K562 (cell line): ENCODE data around the gene FOXK2. TPM values are rescaled to one million over a fixed set of nuclear protein-coding genes. Genes with fewer than 3 reads are reported as not detected.
A peak's percentile ranks its signal among the peaks of the same experiment; 100 is the strongest.

Experiments used
- BRCA1 ChIP-seq, 2 experiments: fragments of 450-650 bp in 1 of 2; sonication (generic) in 1 of 2; formaldehyde crosslinking in 1 of 2; IDR thresholded peaks; 2 replicates each; pipeline versions ENCODE4 v1.5.0 to v1.6.1; 2017 to 2020; ENCODE audit warnings: mild to moderate bottlenecking in 1 of 2, missing genetic modification reagents in 1 of 2
- CCNT2 ChIP-seq: IDR thresholded peaks from 2 replicates; pipeline ENCODE4 v1.6.1; 2011; ENCODE audit warnings: borderline replicate concordance, low read depth, mild to moderate bottlenecking, moderate library complexity, mixed read lengths, low read length; ENCODE audit not compliant: insufficient read length; ENCODE audit errors: extremely low read depth
- GATAD2A ChIP-seq: fragments of 450-650 bp; IDR thresholded peaks from 2 replicates; pipeline ENCODE4 v1.6.1; 2017
- IFI16 ChIP-seq: fragments of 250-450 bp; sonication (Bioruptor Pico); IDR thresholded peaks from 2 replicates; pipeline ENCODE4 v2.1.2; 2022; ENCODE audit warnings: mild to moderate bottlenecking, inconsistent platforms
- NBN ChIP-seq: fragments of 450-650 bp; IDR thresholded peaks from 2 replicates; pipeline ENCODE4 v1.6.1; 2016; ENCODE audit warnings: low read depth, mild to moderate bottlenecking
- NR2C1 ChIP-seq, 2 experiments: fragments of 450-650 bp; IDR thresholded peaks; 2 replicates each; pipeline ENCODE4 v1.6.1; 2017; ENCODE audit warnings: mild to moderate bottlenecking in 2 of 2, antibody characterized with exemption in 1 of 2, inconsistent platforms in 1 of 2, missing compliant biosample characterization in 1 of 2, missing genetic modification characterization in 1 of 2
- TFAM ChIP-seq: fragments of 250-450 bp; sonication (Bioruptor Pico); conservative IDR thresholded peaks from 2 replicates; pipeline ENCODE4 v1.5.0; 2021; ENCODE audit warnings: mild to moderate bottlenecking, moderate library complexity
- polyA plus RNA-seq, 8 experiments: library from polyadenylated mRNA; depleted of rRNA in 4 of 8; stranded (reverse) in 5 of 8; unstranded in 3 of 8; fragments of >200 nt; fragmentation: Nextera tagmentation in 2 of 8; fragmentation: Illumina TruSeq in 1 of 8; extraction: Ambion mirVana in 2 of 8; extraction: Trizol in 1 of 8; gene quantifications; 2 replicates each; pipeline versions ENCODE4 v1.2.1 to v1.2.3, GENCODE V29; 2011 to 2014; ENCODE audit warnings: inconsistent platforms in 1 of 8, missing spikeins in 1 of 8
- total RNA-seq, 7 experiments: library from RNA; depleted of rRNA in 6 of 7; stranded (reverse); fragments of >200 nt in 6 of 7; fragmentation: Illumina TruSeq in 2 of 7; extraction: Trizol in 2 of 7; gene quantifications; 2 replicates each; pipeline versions ENCODE4 v1.2.1 to v1.2.3, GENCODE V29; 2011 to 2021; ENCODE audit warnings: low replicate concordance in 1 of 7
- TF ChIP-seq, protein P1 (sequence below), 2 experiments: fragments of 450-650 bp in 1 of 2; sonication (generic) in 1 of 2; formaldehyde crosslinking in 1 of 2; IDR thresholded peaks in 1 of 2; conservative IDR thresholded peaks in 1 of 2; 2 replicates each; pipeline versions ENCODE4 v1.6.1 to v1.8.1; 2016 to 2023; ENCODE audit warnings: mild to moderate bottlenecking in 2 of 2, moderate library complexity in 2 of 2, inconsistent platforms in 1 of 2, missing genetic modification reagents in 1 of 2
- TF ChIP-seq, protein P2 (sequence below): fragments of 250-450 bp; sonication (Bioruptor Pico); IDR thresholded peaks from 2 replicates; pipeline ENCODE4 v1.9.0; 2021; ENCODE audit warnings: mild to moderate bottlenecking, inconsistent platforms
- TF ChIP-seq, protein P3 (sequence below): fragments of 250-450 bp; sonication (Bioruptor Pico); IDR thresholded peaks from 2 replicates; pipeline ENCODE4 v1.8.0; 2021; ENCODE audit warnings: mild to moderate bottlenecking, moderate library complexity
- TF ChIP-seq, protein P4 (sequence below): fragments of 150-350 bp; IDR thresholded peaks from 2 replicates; pipeline ENCODE4 v1.6.1; 2014; ENCODE audit warnings: low read depth, mild to moderate bottlenecking, low read length, borderline replicate concordance
- TF ChIP-seq, protein P5 (sequence below): fragments of 250-450 bp; sonication (Bioruptor Pico); IDR thresholded peaks from 2 replicates; pipeline ENCODE4 v1.4.0; 2020; ENCODE audit warnings: mild to moderate bottlenecking, moderate library complexity, borderline replicate concordance

Gene FOXK2
- total and polyA plus RNA-seq, 9 of the 15 experiments (the other 6 are each of a cell fraction or from before 2014, with no cell fraction given) = 3.0 to 86.0 (median 44.1) TPM

DNA sequence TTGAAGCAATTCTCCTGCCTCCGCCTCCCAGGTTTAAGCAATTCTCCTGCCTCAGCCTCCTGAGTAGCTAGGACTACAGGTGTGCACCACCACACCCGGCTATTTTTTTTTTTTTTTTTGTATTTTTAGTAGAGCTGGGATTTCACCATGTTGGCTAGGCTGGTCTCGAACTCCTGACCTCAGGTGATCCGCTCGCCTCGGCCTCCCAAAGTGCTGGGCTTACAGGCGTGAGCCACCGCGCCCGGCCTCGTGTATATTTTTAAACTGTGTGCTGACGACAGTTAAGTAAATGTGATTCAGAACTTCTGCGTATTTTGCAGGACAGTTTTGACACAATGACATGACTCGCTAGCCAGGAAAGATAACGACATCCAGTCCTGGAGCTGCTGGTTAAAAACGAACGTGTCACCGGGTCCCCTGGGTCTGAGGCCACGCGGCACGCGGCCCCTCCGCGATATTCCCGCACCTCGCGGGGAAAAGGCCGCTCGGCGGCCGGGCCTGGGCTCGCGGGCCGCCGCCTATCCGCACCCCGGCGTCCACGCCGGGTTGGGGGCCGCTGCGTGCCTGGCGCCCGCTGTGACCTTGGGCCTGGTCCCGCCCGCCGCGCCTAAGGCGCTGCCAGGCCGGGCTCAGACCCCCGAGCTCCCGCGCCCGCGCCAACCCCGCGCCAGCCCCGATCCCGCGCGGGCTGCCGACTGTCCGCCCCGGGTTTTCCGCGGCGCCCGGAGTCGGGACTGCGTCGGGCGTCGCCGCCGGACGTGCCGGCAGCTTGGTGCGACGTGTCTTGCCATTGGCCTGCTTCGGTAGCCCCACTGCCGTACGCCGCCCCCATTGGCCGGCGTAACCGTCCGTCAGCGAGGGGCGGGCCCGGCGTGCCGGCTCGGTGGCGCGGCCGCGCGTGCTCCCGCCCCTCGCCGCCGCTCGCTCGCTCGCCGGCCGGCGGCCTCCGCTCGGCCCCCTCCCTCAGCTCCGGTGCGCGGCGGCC lies at the start of gene FOXK2 (continued):
- TF ChIP-seq, protein P1, sequence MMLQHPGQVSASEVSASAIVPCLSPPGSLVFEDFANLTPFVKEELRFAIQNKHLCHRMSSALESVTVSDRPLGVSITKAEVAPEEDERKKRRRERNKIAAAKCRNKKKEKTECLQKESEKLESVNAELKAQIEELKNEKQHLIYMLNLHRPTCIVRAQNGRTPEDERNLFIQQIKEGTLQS (IDR thresholded peaks at IDR 0.05) = peak; percentile 63
- TF ChIP-seq, protein P1 (CRISPR knock-in tag; conservative IDR thresholded peaks at IDR 0.05) = no peak
- TF ChIP-seq, protein P2, sequence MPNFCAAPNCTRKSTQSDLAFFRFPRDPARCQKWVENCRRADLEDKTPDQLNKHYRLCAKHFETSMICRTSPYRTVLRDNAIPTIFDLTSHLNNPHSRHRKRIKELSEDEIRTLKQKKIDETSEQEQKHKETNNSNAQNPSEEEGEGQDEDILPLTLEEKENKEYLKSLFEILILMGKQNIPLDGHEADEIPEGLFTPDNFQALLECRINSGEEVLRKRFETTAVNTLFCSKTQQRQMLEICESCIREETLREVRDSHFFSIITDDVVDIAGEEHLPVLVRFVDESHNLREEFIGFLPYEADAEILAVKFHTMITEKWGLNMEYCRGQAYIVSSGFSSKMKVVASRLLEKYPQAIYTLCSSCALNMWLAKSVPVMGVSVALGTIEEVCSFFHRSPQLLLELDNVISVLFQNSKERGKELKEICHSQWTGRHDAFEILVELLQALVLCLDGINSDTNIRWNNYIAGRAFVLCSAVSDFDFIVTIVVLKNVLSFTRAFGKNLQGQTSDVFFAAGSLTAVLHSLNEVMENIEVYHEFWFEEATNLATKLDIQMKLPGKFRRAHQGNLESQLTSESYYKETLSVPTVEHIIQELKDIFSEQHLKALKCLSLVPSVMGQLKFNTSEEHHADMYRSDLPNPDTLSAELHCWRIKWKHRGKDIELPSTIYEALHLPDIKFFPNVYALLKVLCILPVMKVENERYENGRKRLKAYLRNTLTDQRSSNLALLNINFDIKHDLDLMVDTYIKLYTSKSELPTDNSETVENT (CRISPR knock-in tag) = peak; percentile 94
- TF ChIP-seq CCNT2 = peak; percentile 89
- TF ChIP-seq, protein P3, sequence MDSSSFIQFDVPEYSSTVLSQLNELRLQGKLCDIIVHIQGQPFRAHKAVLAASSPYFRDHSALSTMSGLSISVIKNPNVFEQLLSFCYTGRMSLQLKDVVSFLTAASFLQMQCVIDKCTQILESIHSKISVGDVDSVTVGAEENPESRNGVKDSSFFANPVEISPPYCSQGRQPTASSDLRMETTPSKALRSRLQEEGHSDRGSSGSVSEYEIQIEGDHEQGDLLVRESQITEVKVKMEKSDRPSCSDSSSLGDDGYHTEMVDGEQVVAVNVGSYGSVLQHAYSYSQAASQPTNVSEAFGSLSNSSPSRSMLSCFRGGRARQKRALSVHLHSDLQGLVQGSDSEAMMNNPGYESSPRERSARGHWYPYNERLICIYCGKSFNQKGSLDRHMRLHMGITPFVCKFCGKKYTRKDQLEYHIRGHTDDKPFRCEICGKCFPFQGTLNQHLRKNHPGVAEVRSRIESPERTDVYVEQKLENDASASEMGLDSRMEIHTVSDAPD (CRISPR knock-in tag) = no peak
- TF ChIP-seq NR2C1 (IDR thresholded peaks at IDR 0.05) = no peak; the same call in 1 of the 2 replicates
- 0 out of 2 replicates have a peak, but pooled peaks have one; percentile 40 for TF ChIP-seq NR2C1 (tag; IDR thresholded peaks at IDR 0.05)
- no peak for TF ChIP-seq GATAD2A
- TF ChIP-seq, protein P4, sequence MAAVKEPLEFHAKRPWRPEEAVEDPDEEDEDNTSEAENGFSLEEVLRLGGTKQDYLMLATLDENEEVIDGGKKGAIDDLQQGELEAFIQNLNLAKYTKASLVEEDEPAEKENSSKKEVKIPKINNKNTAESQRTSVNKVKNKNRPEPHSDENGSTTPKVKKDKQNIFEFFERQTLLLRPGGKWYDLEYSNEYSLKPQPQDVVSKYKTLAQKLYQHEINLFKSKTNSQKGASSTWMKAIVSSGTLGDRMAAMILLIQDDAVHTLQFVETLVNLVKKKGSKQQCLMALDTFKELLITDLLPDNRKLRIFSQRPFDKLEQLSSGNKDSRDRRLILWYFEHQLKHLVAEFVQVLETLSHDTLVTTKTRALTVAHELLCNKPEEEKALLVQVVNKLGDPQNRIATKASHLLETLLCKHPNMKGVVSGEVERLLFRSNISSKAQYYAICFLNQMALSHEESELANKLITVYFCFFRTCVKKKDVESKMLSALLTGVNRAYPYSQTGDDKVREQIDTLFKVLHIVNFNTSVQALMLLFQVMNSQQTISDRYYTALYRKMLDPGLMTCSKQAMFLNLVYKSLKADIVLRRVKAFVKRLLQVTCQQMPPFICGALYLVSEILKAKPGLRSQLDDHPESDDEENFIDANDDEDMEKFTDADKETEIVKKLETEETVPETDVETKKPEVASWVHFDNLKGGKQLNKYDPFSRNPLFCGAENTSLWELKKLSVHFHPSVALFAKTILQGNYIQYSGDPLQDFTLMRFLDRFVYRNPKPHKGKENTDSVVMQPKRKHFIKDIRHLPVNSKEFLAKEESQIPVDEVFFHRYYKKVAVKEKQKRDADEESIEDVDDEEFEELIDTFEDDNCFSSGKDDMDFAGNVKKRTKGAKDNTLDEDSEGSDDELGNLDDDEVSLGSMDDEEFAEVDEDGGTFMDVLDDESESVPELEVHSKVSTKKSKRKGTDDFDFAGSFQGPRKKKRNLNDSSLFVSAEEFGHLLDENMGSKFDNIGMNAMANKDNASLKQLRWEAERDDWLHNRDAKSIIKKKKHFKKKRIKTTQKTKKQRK = 0 out of 2 replicates have a peak, but pooled peaks have one; percentile 24
- TF ChIP-seq NBN = peak; percentile 76
- TF ChIP-seq BRCA1 (IDR thresholded peaks at IDR 0.05) = no peak
- no peak for TF ChIP-seq BRCA1 (CRISPR knock-in tag; IDR thresholded peaks at IDR 0.05)
- no peak for TF ChIP-seq IFI16 (CRISPR knock-in tag)
- TF ChIP-seq, protein P5, sequence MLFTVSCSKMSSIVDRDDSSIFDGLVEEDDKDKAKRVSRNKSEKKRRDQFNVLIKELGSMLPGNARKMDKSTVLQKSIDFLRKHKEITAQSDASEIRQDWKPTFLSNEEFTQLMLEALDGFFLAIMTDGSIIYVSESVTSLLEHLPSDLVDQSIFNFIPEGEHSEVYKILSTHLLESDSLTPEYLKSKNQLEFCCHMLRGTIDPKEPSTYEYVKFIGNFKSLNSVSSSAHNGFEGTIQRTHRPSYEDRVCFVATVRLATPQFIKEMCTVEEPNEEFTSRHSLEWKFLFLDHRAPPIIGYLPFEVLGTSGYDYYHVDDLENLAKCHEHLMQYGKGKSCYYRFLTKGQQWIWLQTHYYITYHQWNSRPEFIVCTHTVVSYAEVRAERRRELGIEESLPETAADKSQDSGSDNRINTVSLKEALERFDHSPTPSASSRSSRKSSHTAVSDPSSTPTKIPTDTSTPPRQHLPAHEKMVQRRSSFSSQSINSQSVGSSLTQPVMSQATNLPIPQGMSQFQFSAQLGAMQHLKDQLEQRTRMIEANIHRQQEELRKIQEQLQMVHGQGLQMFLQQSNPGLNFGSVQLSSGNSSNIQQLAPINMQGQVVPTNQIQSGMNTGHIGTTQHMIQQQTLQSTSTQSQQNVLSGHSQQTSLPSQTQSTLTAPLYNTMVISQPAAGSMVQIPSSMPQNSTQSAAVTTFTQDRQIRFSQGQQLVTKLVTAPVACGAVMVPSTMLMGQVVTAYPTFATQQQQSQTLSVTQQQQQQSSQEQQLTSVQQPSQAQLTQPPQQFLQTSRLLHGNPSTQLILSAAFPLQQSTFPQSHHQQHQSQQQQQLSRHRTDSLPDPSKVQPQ = no peak
- TF ChIP-seq TFAM = no peak
